GM18511 (cell line): ENCODE results near the gene CLSTN2.
"Not testable (repeated sequence)": the region's sequence is repeated elsewhere in the genome, so short reads cannot be mapped to it uniquely, and the experiment has no call there.

ENCODE experiments used
- ATAC-seq: cut with Tn5 transposase; IDR thresholded peaks from one replicate; pipeline ENCODE4 v1.9.1; 2021; ENCODE audit warnings: mild to moderate bottlenecking, moderate library complexity; ENCODE audit not compliant: unreplicated experiment

CLSTN2 gene

GRCh38 chr3:140397847-140398246 lies 462.9 kb downstream of the CLSTN2 start:
- no peak for ATAC-seq

GRCh38 chr3:140398387-140398786 lies 463.4 kb downstream of the CLSTN2 start:
- no peak for ATAC-seq

GRCh38 chr3:140399871-140400270 lies 464.9 kb downstream of the CLSTN2 start:
- ATAC-seq, result no peak

- no peak for ATAC-seq
These were observed 468.1 kb downstream of the CLSTN2 start for GRCh38 chr3:140403079-140403478.

GRCh38 chr3:140403608-140404007 lies 468.6 kb downstream of the CLSTN2 start:
- no peak for ATAC-seq

- no peak for ATAC-seq
These were observed 471.7 kb downstream of the CLSTN2 start for GRCh38 chr3:140406655-140407054.

GRCh38 chr3:140408252-140408651 lies 473.3 kb downstream of the CLSTN2 start:
- ATAC-seq, result no peak

GRCh38 chr3:140416666-140417065 lies 481.7 kb downstream of the CLSTN2 start:
- no peak for ATAC-seq

GRCh38 chr3:140420621-140421357 lies 485.8 kb downstream of the CLSTN2 start:
- no peak for ATAC-seq

- no peak for ATAC-seq
These were observed 486.9 kb downstream of the CLSTN2 start for GRCh38 chr3:140421884-140422283.

- no peak for ATAC-seq
These were observed 488.2 kb downstream of the CLSTN2 start for GRCh38 chr3:140423146-140423545.

- not testable (repeated sequence) for ATAC-seq
These were observed 488.6 kb downstream of the CLSTN2 start for GRCh38 chr3:140423574-140423973.

- ATAC-seq, result no peak
These were observed 489.2 kb downstream of the CLSTN2 start for GRCh38 chr3:140424211-140424610.

GRCh38 chr3:140424726-140425125 lies 489.7 kb downstream of the CLSTN2 start:
- ATAC-seq, result no peak

- no peak for ATAC-seq
These were observed 492.8 kb downstream of the CLSTN2 start for GRCh38 chr3:140427786-140428185.

GRCh38 chr3:140428380-140428779 lies 493.4 kb downstream of the CLSTN2 start:
- no peak for ATAC-seq

GRCh38 chr3:140429791-140430190 lies 494.8 kb downstream of the CLSTN2 start:
- no peak for ATAC-seq

GRCh38 chr3:140430494-140430893 lies 495.5 kb downstream of the CLSTN2 start:
- ATAC-seq, result no peak

- ATAC-seq, result no peak
These were observed 497.3 kb downstream of the CLSTN2 start for GRCh38 chr3:140432229-140432669.

- ATAC-seq, result no peak
These were observed 498.4 kb downstream of the CLSTN2 start for GRCh38 chr3:140433431-140433830.

GRCh38 chr3:140434261-140434905 lies 499.4 kb downstream of the CLSTN2 start:
- no peak for ATAC-seq

GRCh38 chr3:140436421-140436820 lies 501.4 kb downstream of the CLSTN2 start:
- no peak for ATAC-seq
